ENCODE measurements around the gene CARTPT.

CARTPT gene

DNA sequence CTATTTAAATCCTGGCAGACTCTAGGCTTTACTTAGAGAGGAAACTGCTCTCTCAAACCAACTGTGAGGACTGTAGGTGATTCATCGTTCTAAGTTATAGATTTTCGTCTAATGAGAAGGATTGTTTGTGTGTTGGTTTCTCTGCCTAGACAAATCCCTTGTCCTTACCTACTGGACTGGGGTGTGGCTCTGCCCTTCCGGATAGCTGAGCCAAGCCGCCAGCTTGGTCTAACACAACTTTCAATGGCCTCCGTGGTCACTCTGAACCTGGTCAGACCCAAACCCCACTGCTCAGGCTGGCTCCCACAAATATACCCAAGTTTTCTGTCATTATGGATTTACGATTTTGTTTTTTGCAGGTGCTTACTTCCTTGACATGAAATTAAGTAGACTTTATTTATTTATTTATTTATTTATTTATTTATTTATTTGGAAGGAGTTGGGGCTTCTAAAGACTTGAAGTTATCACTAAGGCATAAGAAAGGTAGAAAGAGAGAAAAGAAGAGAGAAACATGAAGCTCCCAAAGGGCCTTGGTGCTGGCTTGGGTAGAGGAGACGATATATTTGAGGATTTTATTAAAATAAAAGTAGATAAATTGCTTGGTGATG, 19.0 kb downstream of the CARTPT start:
- no peaks in the 10 kb centered on the region for H3K36me3 ChIP-seq
- H3K9me3 ChIP-seq: no peaks in the 10 kb centered on the region
- no peaks in the 10 kb centered on the region for H3K4me1 ChIP-seq (ENCODE audit: control insufficient read depth in 1 of 2, insufficient read depth in 1 of 2, low read depth in 1 of 2, low read length in 1 of 2)
- TF ChIP-seq, protein P1, sequence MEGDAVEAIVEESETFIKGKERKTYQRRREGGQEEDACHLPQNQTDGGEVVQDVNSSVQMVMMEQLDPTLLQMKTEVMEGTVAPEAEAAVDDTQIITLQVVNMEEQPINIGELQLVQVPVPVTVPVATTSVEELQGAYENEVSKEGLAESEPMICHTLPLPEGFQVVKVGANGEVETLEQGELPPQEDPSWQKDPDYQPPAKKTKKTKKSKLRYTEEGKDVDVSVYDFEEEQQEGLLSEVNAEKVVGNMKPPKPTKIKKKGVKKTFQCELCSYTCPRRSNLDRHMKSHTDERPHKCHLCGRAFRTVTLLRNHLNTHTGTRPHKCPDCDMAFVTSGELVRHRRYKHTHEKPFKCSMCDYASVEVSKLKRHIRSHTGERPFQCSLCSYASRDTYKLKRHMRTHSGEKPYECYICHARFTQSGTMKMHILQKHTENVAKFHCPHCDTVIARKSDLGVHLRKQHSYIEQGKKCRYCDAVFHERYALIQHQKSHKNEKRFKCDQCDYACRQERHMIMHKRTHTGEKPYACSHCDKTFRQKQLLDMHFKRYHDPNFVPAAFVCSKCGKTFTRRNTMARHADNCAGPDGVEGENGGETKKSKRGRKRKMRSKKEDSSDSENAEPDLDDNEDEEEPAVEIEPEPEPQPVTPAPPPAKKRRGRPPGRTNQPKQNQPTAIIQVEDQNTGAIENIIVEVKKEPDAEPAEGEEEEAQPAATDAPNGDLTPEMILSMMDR (IDR thresholded peaks at IDR 0.05): no peak
- H3K27me3 ChIP-seq: no peaks in the 10 kb centered on the region
- no peak overlapping the region for H3K27ac ChIP-seq
- no peak overlapping the region for H3K4me3 ChIP-seq (ENCODE audit: low read depth in 1 of 2, low read length in 1 of 2)

DNA sequence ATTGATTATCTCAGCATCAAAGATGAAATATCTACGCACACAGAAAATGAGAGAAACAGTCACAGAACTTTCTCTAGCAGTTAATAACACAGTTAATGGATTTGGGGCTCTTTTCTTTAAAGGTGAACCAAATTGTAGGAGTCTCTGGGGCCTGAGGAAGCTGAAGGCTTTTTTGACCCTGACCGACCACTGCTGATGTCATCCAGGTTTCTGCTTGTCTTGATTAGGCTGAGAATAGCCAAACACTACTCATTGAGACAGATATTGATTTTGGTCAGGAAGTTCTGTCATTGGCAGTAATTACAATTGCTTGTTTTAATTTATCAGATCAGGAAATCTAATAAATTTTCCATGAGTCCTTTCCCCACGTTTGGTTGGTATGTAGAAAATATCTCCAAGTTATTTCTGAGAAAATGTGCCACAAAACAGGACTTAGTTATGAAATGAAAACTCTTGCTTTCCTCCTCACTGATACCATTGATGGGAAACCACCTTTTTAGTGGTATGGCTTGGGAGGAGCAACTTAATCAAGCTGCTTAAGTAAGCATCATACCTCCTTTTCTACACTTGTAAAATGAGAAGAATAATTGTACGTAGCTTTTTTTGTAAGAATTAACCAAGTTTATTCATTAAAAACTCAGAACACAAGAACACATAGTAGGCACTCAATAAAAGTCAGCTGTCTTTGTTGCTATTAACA, 19.7 kb downstream of the CARTPT start:
- no peaks in the 10 kb centered on the region for H3K36me3 ChIP-seq
- H3K27me3 ChIP-seq: no peaks in the 10 kb centered on the region
- H3K27ac ChIP-seq: no peak overlapping the region
- TF ChIP-seq, protein P1 (IDR thresholded peaks at IDR 0.05): no peak
- no peaks in the 10 kb centered on the region for H3K4me1 ChIP-seq (ENCODE audit: control insufficient read depth in 1 of 2, insufficient read depth in 1 of 2, low read depth in 1 of 2, low read length in 1 of 2)
- no peaks in the 10 kb centered on the region for H3K9me3 ChIP-seq
- no peak overlapping the region for H3K4me3 ChIP-seq (ENCODE audit: low read depth in 1 of 2, low read length in 1 of 2)

DNA sequence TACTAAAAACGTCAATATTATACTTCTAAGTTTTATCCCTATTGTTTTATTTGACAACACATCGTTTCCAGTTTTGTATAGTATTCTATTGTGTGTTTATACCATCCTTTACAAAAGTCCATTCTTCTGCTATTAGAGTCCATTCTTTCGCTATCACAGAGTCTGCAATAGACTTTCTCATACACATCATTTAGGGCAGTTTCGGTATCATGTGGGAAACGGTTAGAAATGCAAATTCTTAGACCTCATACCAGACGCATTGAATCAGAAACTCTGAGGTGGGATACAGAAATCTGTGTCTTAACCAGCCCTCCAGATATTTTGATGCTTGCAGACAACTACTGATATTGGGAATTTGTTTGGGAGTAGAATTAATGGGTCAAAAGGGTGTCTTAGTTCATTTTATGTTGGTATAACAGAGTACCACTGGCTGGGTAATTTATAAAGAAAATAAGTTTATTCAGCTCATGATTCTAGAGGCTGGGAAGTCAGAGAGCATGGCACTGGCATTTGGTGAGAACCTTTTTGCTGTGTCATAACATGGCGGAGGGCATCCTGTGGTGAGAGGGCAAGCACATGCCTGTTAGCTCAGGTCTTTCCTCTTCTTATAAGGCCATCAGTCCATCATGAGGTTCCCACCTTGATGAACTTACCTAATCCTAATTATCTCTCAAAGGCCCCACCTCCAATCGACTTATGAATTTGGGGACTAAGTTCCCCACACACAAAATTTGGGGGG, 21.1 kb downstream of the CARTPT start:
- no peaks in the 10 kb centered on the region for H3K36me3 ChIP-seq
- no peak overlapping the region for H3K27ac ChIP-seq
- TF ChIP-seq, protein P1 (IDR thresholded peaks at IDR 0.05): no peak
- H3K27me3 ChIP-seq: no peaks in the 10 kb centered on the region
- H3K4me3 ChIP-seq (ENCODE audit: low read depth in 1 of 2, low read length in 1 of 2): no peak overlapping the region
- H3K4me1 ChIP-seq (ENCODE audit: control insufficient read depth in 1 of 2, insufficient read depth in 1 of 2, low read depth in 1 of 2, low read length in 1 of 2): no peaks in the 10 kb centered on the region
- H3K9me3 ChIP-seq: no peaks in the 10 kb centered on the region

DNA sequence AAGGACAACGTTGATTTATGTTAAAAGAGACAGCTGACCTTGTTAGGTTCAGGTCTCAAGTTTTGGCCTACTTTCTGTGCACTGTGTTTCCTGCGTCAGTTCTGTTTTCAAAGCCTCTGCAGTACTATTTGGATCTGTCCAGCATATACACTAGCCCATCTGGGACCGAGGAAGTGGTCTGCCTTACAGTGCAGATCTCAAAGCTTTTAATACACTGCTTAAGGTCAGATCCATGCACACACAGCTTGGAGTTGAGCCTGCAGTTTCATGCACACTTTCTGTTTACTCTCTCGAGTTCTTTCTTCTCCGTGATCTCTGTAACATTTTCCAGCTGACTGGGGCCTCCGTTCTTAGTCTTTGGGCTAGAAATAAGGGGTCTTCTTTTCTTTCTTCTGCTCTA, 24.1 kb downstream of the CARTPT start:
- no peaks in the 10 kb centered on the region for H3K36me3 ChIP-seq
- H3K27me3 ChIP-seq: no peaks in the 10 kb centered on the region
- no peaks in the 10 kb centered on the region for H3K9me3 ChIP-seq
- H3K4me3 ChIP-seq (ENCODE audit: low read depth in 1 of 2, low read length in 1 of 2): no peak overlapping the region
- H3K4me1 ChIP-seq (ENCODE audit: control insufficient read depth in 1 of 2, insufficient read depth in 1 of 2, low read depth in 1 of 2, low read length in 1 of 2): no peaks in the 10 kb centered on the region
- no peak overlapping the region for H3K27ac ChIP-seq
- TF ChIP-seq, protein P1 (IDR thresholded peaks at IDR 0.05): no peak

DNA sequence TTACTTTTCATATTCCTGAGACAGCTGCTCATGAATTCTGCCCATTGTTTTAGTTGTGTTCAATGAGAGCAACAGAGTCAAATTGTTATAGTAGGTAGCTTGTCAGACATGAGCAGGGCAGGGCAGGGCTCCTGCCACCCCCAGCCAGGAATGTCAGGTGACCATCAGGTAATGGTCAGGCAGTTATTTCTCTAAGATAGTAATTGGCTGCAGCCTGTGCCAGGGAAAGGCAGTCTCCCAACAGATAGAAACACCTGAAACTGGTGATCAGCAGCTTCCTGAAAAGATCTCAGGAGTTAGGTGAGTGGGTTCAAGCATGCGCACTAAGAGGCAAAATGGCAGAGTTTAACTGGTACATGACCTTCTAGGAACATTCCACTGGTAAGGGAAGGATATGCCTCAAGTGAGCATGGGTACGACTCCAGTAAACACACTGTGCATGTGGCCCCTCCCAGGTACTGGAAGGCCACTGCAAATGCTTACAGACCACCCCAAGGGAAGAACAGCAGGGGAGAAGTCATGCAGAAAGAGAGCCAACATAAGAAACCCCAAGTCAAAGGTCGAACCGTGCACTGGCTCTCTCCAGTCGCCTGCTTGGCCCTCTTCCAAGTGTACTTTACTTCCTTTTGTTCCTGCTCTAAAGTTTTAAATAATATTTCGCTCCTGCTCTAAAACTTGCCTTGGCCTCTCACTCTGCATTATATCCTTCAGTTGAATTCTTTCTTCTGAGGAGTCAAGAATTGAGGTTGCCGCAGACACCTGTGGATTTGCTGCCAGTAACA, 25.1 kb downstream of the CARTPT start:
- Histone ChIP-seq H3K27ac (no peak overlapping the region), H3K36me3 (no peaks in the 10 kb centered on the region), H3K4me3 (ENCODE audit: low read depth in 1 of 2, low read length in 1 of 2) (no peak overlapping the region), H3K9me3 (no peaks in the 10 kb centered on the region), H3K4me1 (ENCODE audit: control insufficient read depth in 1 of 2, insufficient read depth in 1 of 2, low read depth in 1 of 2, low read length in 1 of 2) (no peaks in the 10 kb centered on the region), H3K27me3 (no peaks in the 10 kb centered on the region)
- TF ChIP-seq, protein P1 (IDR thresholded peaks at IDR 0.05): no peak
